GM12878 (cell line): ENCODE data around the gene HTRA3. TPM values are rescaled to one million over a fixed set of nuclear protein-coding genes. Genes with fewer than 3 reads are reported as not detected.
A peak's percentile ranks its signal among the peaks of the same experiment; 100 is the strongest.

ENCODE experiments used
- CBFB ChIP-seq: IDR thresholded peaks from 2 replicates; pipeline ENCODE4 v1.6.1; 2016; ENCODE audit warnings: antibody characterized with exemption, low read depth
- CEBPB ChIP-seq, 2 experiments: fragments of 150-350 bp in 1 of 2; IDR thresholded peaks; 2 replicates each; pipeline ENCODE4 v1.6.1; 2012 to 2014; ENCODE audit warnings: low read depth in 2 of 2, low read length in 2 of 2, borderline replicate concordance in 1 of 2, inconsistent platforms in 1 of 2
- CREM ChIP-seq: IDR thresholded peaks from 2 replicates; pipeline ENCODE4 v1.6.1; 2014; ENCODE audit warnings: antibody characterized with exemption, low read depth
- ETV6 ChIP-seq, 2 experiments: fragments of 450-650 bp in 1 of 2; IDR thresholded peaks in 1 of 2; conservative IDR thresholded peaks in 1 of 2; 2 replicates each; pipeline ENCODE4 v1.6.1; 2014; ENCODE audit warnings: antibody characterized with exemption in 1 of 2, borderline replicate concordance in 1 of 2, low read depth in 1 of 2, mild to moderate bottlenecking in 1 of 2, moderate library complexity in 1 of 2
- FOS ChIP-seq: IDR thresholded peaks from 3 replicates; pipeline ENCODE4 v1.6.1; 2011; ENCODE audit warnings: borderline replicate concordance; ENCODE audit not compliant: insufficient read length; ENCODE audit errors: extremely low read depth
- HDGF ChIP-seq: fragments of 450-650 bp; IDR thresholded peaks from 2 replicates; pipeline ENCODE4 v1.6.1; 2016; ENCODE audit warnings: antibody characterized with exemption
- IKZF1 ChIP-seq: fragments of 450-650 bp; conservative IDR thresholded peaks from 2 replicates; pipeline ENCODE4 v1.6.1; 2017; ENCODE audit warnings: antibody characterized with exemption, mild to moderate bottlenecking
- JUNB ChIP-seq: IDR thresholded peaks from 2 replicates; pipeline ENCODE4 v1.6.1; 2016; ENCODE audit warnings: antibody characterized with exemption, mild to moderate bottlenecking
- JUND ChIP-seq: IDR thresholded peaks from 2 replicates; pipeline ENCODE4 v1.6.1; 2012; ENCODE audit warnings: low read depth, mild to moderate bottlenecking, low read length, improper control_type of control experiment, moderate library complexity
- KAT2A ChIP-seq: conservative IDR thresholded peaks from 2 replicates; pipeline ENCODE4 v1.6.1; 2011; ENCODE audit warnings: low read depth, low read length; ENCODE audit not compliant: control insufficient read depth
- KLF5 ChIP-seq: fragments of 450-650 bp; IDR thresholded peaks from 2 replicates; pipeline ENCODE4 v1.6.1; 2014; ENCODE audit warnings: mild to moderate bottlenecking; ENCODE audit not compliant: partially characterized antibody
- MEF2A ChIP-seq: IDR thresholded peaks from 2 replicates; pipeline ENCODE4 v1.6.1; 2011; ENCODE audit warnings: low read depth, mild to moderate bottlenecking, low read length, moderate library complexity; ENCODE audit not compliant: insufficient read depth
- MEF2B ChIP-seq: fragments of 450-650 bp; IDR thresholded peaks from 2 replicates; pipeline ENCODE4 v1.6.1; 2018; ENCODE audit warnings: mild to moderate bottlenecking, moderate library complexity; ENCODE audit not compliant: partially characterized antibody, poor library complexity, severe bottlenecking
- MXI1 ChIP-seq: fragments of 150-350 bp; IDR thresholded peaks from 2 replicates; pipeline ENCODE4 v1.6.1; 2011; ENCODE audit warnings: low read depth, mild to moderate bottlenecking, inconsistent platforms, low read length, improper control_type of control experiment
- NFIC ChIP-seq: IDR thresholded peaks from 2 replicates; pipeline ENCODE4 v1.6.1; 2012; ENCODE audit warnings: low read depth, mild to moderate bottlenecking, inconsistent platforms, low read length, moderate library complexity
- POLR2A ChIP-seq: IDR thresholded peaks from 2 replicates; pipeline ENCODE4 v1.6.1; 2011; ENCODE audit warnings: low read depth, mild to moderate bottlenecking, low read length
- POLR2AphosphoS5 ChIP-seq: IDR thresholded peaks from 2 replicates; pipeline ENCODE4 v1.6.1; 2011; ENCODE audit warnings: mild to moderate bottlenecking, low read length, inconsistent platforms
- RELA ChIP-seq: fragments of 450-650 bp; IDR thresholded peaks from 2 replicates; pipeline ENCODE4 v1.8.0; 2014; ENCODE audit warnings: borderline replicate concordance; ENCODE audit not compliant: partially characterized antibody
- SRF ChIP-seq, 2 experiments: IDR thresholded peaks; 2 replicates each; pipeline ENCODE4 v1.6.1; 2011; ENCODE audit warnings: low read depth in 2 of 2, low read length in 2 of 2, mild to moderate bottlenecking in 1 of 2, moderate library complexity in 1 of 2
- STAT1 ChIP-seq: fragments of 450-650 bp; conservative IDR thresholded peaks from 2 replicates; pipeline ENCODE4 v1.6.1; 2014; ENCODE audit warnings: antibody characterized with exemption, mild to moderate bottlenecking
- TCF12 ChIP-seq: IDR thresholded peaks from 2 replicates; pipeline ENCODE4 v1.6.1; 2011; ENCODE audit warnings: low read depth, mild to moderate bottlenecking, low read length
- TCF3 ChIP-seq: IDR thresholded peaks from 2 replicates; pipeline ENCODE4 v1.6.1; 2012; ENCODE audit warnings: low read depth, mild to moderate bottlenecking, low read length, borderline replicate concordance; ENCODE audit not compliant: insufficient read depth
- polyA plus RNA-seq, 11 experiments: library from polyadenylated mRNA; depleted of rRNA in 4 of 11; unstranded in 6 of 11; stranded (reverse) in 5 of 11; fragments of >200 nt; fragmentation: Nextera tagmentation in 4 of 11; fragmentation: Illumina TruSeq in 1 of 11; extraction: Ambion mirVana in 4 of 11; extraction: Trizol in 1 of 11; gene quantifications; 1 replicate in 1 of 11; 2 replicates in 10 of 11; pipeline versions ENCODE4 v1.2.1 to v1.2.3, GENCODE V29; 2011 to 2016; ENCODE audit warnings: inconsistent platforms in 2 of 11, missing spikeins in 2 of 11, low read depth in 1 of 11
- total RNA-seq, 4 experiments: library from RNA; depleted of rRNA in 3 of 4; stranded (reverse); fragments of >200 nt in 3 of 4; fragmentation: Illumina TruSeq in 1 of 4; extraction: Trizol in 1 of 4; gene quantifications; 2 replicates each; pipeline versions ENCODE4 v1.2.1 to v1.2.3, GENCODE V29; 2013 to 2021
- TF ChIP-seq, protein P1 (sequence below): IDR thresholded peaks from 2 replicates; pipeline ENCODE4 v1.6.1; 2012; ENCODE audit warnings: low read depth, low read length, improper control_type of control experiment
- TF ChIP-seq, protein P2 (sequence below): fragments of 450-650 bp; IDR thresholded peaks from 2 replicates; pipeline ENCODE4 v1.6.1; 2016; ENCODE audit warnings: mild to moderate bottlenecking
- TF ChIP-seq, protein P3 (sequence below): fragments of 450-650 bp; IDR thresholded peaks from 2 replicates; pipeline ENCODE4 v1.6.1; 2016; ENCODE audit warnings: mild to moderate bottlenecking

Gene HTRA3
- total and polyA plus RNA-seq, 10 of the 15 experiments (the other 5 are each of a cell fraction or from before 2014, with no cell fraction given): 0.04 to 1.2 (median 0.08) TPM; not detected in 7

DNA sequence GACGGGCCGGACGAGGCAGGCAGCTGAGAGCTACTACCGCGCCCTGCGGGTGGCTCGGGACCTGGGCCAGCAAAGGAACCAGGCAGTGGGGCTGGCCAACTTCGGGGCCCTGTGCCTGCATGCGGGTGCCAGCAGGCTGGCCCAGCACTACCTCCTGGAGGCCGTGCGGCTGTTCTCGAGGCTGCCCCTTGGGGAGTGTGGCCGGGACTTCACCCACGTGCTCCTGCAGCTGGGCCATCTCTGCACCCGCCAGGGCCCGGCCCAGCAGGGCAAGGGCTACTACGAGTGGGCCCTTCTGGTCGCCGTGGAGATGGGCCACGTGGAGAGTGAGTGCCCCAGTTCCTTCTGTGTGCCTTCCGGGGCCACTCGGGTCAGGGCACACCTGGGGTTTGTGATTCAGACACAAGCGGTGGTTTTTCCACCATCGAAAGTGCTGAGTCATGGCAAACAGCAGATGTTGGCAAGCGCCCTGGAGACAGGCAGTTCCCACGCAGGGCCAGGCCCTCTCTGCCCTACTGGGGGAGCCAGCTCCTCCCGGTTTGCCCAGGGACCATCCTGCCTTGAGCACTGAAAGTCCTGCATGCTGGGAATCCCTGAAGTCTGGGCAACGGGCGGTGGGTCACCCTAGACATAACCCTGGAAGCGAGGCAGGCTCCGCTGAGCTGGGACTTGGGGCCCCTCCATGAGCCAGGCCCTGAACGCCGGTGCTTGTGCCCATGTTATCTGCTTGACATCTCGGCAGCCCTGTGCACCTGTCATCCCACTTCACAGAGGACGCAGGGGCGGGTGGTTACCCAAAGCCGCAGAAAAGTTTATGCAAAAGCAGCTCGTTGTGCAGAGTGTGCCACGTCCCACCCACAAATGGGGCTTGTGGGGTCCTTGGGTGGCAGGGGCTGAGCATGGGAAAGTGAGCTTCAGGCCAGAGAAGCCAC lies 41.0 kb upstream of the HTRA3 start (continued):
- TF ChIP-seq IKZF1 (peak; percentile 91), MEF2B (peak; percentile 72), JUNB (peak; percentile 62), CEBPB (IDR thresholded peaks at IDR 0.05; ENCODE audit: borderline replicate concordance in 1 of 2, low read depth in 2 of 2, low read length in 2 of 2) (no peak), RELA (peak; percentile 72), CREM (peak; percentile 53), JUND (0 out of 2 replicates have a peak, but pooled peaks have one; percentile 35), ETV6 (conservative IDR thresholded peaks at IDR 0.05 in 1 of 2, IDR thresholded peaks at IDR 0.05 in 1 of 2; ENCODE audit: borderline replicate concordance in 1 of 2, low read depth in 1 of 2) (no peak), NFIC (peak; percentile 46), TCF12 (peak; percentile 96), CBFB (peak; percentile 74), MXI1 (peak; percentile 57; the same call in 1 of the 2 replicates), KAT2A (no peak), TCF3 (peak; percentile 89; the same call in 1 of the 2 replicates), POLR2A (peak; percentile 45), FOS (no peak), SRF (IDR thresholded peaks at IDR 0.05; ENCODE audit: low read depth in 2 of 2, low read length in 2 of 2) (peak; percentile 27 to 43; a peak in 1 of 4 replicates), POLR2AphosphoS5 (no peak), KLF5 (no peak), MEF2A (no peak), HDGF (peak; percentile 53; the same call in 1 of the 2 replicates), STAT1 (no peak)
- TF ChIP-seq, protein P1, sequence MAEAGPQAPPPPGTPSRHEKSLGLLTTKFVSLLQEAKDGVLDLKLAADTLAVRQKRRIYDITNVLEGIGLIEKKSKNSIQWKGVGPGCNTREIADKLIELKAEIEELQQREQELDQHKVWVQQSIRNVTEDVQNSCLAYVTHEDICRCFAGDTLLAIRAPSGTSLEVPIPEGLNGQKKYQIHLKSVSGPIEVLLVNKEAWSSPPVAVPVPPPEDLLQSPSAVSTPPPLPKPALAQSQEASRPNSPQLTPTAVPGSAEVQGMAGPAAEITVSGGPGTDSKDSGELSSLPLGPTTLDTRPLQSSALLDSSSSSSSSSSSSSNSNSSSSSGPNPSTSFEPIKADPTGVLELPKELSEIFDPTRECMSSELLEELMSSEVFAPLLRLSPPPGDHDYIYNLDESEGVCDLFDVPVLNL: no peak
- TF ChIP-seq, protein P2, sequence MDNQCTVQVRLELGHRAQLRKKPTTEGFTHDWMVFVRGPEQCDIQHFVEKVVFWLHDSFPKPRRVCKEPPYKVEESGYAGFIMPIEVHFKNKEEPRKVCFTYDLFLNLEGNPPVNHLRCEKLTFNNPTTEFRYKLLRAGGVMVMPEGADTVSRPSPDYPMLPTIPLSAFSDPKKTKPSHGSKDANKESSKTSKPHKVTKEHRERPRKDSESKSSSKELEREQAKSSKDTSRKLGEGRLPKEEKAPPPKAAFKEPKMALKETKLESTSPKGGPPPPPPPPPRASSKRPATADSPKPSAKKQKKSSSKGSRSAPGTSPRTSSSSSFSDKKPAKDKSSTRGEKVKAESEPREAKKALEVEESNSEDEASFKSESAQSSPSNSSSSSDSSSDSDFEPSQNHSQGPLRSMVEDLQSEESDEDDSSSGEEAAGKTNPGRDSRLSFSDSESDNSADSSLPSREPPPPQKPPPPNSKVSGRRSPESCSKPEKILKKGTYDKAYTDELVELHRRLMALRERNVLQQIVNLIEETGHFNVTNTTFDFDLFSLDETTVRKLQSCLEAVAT: peak; percentile 62
- TF ChIP-seq, protein P3, sequence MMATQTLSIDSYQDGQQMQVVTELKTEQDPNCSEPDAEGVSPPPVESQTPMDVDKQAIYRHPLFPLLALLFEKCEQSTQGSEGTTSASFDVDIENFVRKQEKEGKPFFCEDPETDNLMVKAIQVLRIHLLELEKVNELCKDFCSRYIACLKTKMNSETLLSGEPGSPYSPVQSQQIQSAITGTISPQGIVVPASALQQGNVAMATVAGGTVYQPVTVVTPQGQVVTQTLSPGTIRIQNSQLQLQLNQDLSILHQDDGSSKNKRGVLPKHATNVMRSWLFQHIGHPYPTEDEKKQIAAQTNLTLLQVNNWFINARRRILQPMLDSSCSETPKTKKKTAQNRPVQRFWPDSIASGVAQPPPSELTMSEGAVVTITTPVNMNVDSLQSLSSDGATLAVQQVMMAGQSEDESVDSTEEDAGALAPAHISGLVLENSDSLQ: peak; percentile 63
